Activated CD8-positive, alpha-beta T cell treated with anti-CD3 and anti-CD28 coated beads for 36 hours (primary cell): ENCODE results near the gene CMTM3. TPM values are rescaled to one million over a fixed set of nuclear protein-coding genes. Genes with fewer than 3 reads are reported as not detected.
A peak's percentile ranks its signal among the peaks of the same experiment; 100 is the strongest.

Experiments used
- ATAC-seq: fragments of 200-7000 bp; cut with Tn5 transposase; one replicate; pipeline ENCODE4 v1.10.0; 2021; ENCODE audit warnings: mild to moderate bottlenecking, moderate library complexity
- CTCF ChIA-PET: fragments of 350-600 bp; sonication (Branson Sonifier 250); formaldehyde crosslinking; loops from one replicate; lab custom pipeline; 2021; ENCODE audit warnings: antibody characterized with exemption; lab: Charles Lee
- POLR2A ChIA-PET: fragments of 350-600 bp; sonication (Branson Sonifier 250); formaldehyde crosslinking; loops from one replicate; lab custom pipeline; 2021; ENCODE audit warnings: antibody characterized with exemption; lab: Charles Lee
- DNase-seq: peaks from one replicate; pipeline ENCODE4 v3.0.0-alpha.2; 2020
- H3K27ac Mint-ChIP-seq: one replicate; pipeline ENCODE4 v1.8.0; 2021; ENCODE audit warnings: mild to moderate bottlenecking, mixed read lengths
- H3K27me3 Mint-ChIP-seq: one replicate; pipeline ENCODE4 v1.8.0; 2021; ENCODE audit warnings: mixed read lengths
- H3K36me3 Mint-ChIP-seq: one replicate; pipeline ENCODE4 v1.8.0; 2021; ENCODE audit warnings: low read depth, mixed read lengths
- H3K4me1 Mint-ChIP-seq: one replicate; pipeline ENCODE4 v1.8.0; 2021; ENCODE audit warnings: low read depth, mixed read lengths
- H3K4me3 Mint-ChIP-seq: one replicate; pipeline ENCODE4 v1.8.0; 2021; ENCODE audit warnings: mild to moderate bottlenecking, moderate library complexity, mixed read lengths
- H3K9me3 Mint-ChIP-seq: one replicate; pipeline ENCODE4 v1.8.0; 2021; ENCODE audit warnings: mixed read lengths
- intact Hi-C: fragments of 100-400 bp; cut with micrococcal nuclease; formaldehyde crosslinking; loops from one replicate; pipeline ENCODE4 v1.10.0; 2022
- total RNA-seq, 2 experiments: library from RNA; stranded (reverse); gene quantifications; one replicate each; pipeline ENCODE4 v1.2.3, GENCODE V29; 2021
- TF ChIP-seq, protein P1 (sequence below): fragments of 200-600 bp; IDR thresholded peaks from one replicate; pipeline ENCODE4 v1.8.0; 2022; ENCODE audit warnings: antibody characterized with exemption, mild to moderate bottlenecking

The CMTM3 gene
- total RNA-seq, 2 experiments from 2014 or later, result 48.0 to 49.4 TPM

DNA sequence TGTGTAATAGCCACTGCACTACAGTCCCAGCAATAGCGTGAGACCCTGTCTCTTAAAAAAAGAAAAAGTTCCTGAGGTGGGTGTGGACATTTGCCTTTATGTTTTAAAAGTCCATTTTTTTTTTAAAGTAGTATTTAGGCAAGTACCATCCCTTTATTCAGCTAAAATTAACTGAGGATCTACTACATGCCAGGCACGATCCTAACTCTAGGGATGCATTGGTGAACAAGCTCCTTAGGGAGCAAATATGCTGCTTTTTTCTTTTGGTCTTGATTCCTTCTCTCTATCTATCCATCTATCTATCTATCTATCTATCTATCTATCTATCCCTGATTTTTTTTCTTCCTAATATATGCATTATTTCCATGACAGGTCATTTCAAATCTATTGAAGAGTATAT lies 44.7 kb downstream of the CMTM3 start:
- TF ChIP-seq, protein P1, sequence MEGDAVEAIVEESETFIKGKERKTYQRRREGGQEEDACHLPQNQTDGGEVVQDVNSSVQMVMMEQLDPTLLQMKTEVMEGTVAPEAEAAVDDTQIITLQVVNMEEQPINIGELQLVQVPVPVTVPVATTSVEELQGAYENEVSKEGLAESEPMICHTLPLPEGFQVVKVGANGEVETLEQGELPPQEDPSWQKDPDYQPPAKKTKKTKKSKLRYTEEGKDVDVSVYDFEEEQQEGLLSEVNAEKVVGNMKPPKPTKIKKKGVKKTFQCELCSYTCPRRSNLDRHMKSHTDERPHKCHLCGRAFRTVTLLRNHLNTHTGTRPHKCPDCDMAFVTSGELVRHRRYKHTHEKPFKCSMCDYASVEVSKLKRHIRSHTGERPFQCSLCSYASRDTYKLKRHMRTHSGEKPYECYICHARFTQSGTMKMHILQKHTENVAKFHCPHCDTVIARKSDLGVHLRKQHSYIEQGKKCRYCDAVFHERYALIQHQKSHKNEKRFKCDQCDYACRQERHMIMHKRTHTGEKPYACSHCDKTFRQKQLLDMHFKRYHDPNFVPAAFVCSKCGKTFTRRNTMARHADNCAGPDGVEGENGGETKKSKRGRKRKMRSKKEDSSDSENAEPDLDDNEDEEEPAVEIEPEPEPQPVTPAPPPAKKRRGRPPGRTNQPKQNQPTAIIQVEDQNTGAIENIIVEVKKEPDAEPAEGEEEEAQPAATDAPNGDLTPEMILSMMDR, result no peak
- ATAC-seq (no peak), DNase-seq (no peak)
- Mint-ChIP-seq H3K36me3 (no peaks in the 10 kb centered on the region), H3K27me3 (no peaks in the 10 kb centered on the region), H3K4me3 (no peak overlapping the region), H3K27ac (no peak overlapping the region), H3K4me1 (peaks cover 16% of the 10 kb centered on the region), H3K9me3 (no peaks in the 10 kb centered on the region)
- ChIA-PET POLR2A (no interaction called here), CTCF (interaction anchor here (0.5 to 1.8 kb wide), 5 partner anchors 9 to 97 kb away, joined by 3 to 5 read pairs (median 4); partner anchors contain the start of gene CKLF)
- intact Hi-C loops, result no loop called here

DNA sequence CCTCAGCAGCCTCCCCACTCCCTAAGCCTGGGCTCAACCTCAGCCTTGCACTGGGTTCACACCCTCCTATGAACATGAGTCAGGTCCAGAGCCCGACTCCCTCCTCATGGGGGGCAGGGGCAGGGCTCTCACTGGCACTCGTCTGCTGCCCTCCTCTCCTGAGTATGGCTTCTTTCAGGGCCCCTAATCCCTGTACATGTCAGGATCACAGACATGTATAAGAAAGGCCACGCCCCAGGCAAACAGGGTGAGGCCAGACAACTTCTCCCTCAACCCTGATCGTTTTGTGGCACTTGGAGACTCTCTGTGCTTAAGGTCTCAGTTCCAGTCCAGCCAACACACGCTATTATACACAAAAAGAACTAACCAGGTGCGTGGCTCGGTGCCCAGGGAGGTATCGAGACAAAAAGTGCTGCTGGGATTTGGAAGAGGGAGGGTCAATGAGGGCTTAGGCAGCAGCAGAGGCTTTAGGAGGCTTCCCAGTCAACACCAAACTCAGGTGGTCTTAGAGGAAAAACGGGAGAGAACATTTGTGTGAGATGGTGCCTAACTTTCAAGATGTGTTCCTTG lies 45.2 kb downstream of the CMTM3 start:
- no peaks in the 10 kb centered on the region for H3K9me3 Mint-ChIP-seq
- peaks cover 16% of the 10 kb centered on the region for H3K4me1 Mint-ChIP-seq
- DNase-seq (no peak), ATAC-seq (no peak)
- POLR2A ChIA-PET, result no interaction called here
- CTCF ChIA-PET, result interaction anchor here (1.2 to 3.9 kb wide), 9 partner anchors 8 to 242 kb away, joined by 4 to 72 read pairs (median 14); no protein-coding TSS in a partner anchor
- H3K36me3 Mint-ChIP-seq, result no peaks in the 10 kb centered on the region
- intact Hi-C loops, result no loop called here
- no peak overlapping the region for H3K27ac Mint-ChIP-seq
- TF ChIP-seq, protein P1, result no peak
- H3K4me3 Mint-ChIP-seq, result no peak overlapping the region
- H3K27me3 Mint-ChIP-seq, result no peaks in the 10 kb centered on the region

DNA sequence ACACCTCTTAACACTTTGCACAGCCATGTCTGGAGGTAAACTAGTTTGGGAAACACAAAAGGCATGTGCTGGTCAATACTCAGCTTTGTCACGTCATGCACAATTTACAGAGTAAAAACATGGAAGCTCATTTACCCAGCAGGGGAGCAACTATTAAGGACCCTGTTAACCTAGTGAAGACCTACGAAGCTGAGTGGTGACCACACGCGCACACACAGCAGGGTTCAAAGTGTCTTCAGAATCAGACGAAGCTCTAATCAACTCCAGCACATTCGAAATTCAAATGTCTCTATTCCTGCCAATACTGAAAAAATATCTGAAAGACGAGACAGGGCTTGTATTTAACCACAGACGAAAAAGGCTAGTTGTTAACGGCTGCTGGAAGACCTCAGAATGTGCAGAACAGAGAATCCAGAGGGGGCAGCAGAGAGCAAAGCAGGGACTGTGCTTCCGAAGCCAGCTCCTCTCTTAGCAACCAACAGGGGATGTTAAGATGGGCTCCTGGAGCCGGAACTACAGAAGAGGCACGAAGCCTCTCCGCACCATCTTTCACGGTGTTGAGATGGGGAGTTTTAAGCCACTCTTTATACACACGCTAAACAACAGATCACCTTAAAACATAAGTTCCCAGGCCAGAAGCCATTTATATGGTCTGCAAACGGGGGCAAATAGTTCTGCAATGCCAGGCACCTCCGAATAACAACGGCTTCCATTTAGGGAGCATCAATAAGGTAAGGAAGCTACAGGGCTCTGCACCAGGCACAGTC lies 46.4 kb downstream of the CMTM3 start:
- POLR2A ChIA-PET, result interaction anchor here (0.6 to 1.5 kb wide), 2 partner anchors 88 to 213 kb away, joined by 3 to 4 read pairs; no protein-coding TSS in a partner anchor
- Mint-ChIP-seq H3K4me3 (peak overlapping the region; percentile 15), H3K9me3 (no peaks in the 10 kb centered on the region), H3K4me1 (peaks cover 16% of the 10 kb centered on the region), H3K36me3 (no peaks in the 10 kb centered on the region), H3K27ac (no peak overlapping the region), H3K27me3 (no peaks in the 10 kb centered on the region)
- TF ChIP-seq, protein P1, result peak; percentile 96
- ATAC-seq (peak; percentile 100), DNase-seq (peak; percentile 90)
- intact Hi-C loops, result no loop called here
- CTCF ChIA-PET, result interaction anchor here (0.7 to 3.9 kb wide), 55 partner anchors 8 to 309 kb away, joined by 3 to 72 read pairs (median 5); partner anchors contain the start of genes CMTM3, CMTM4, DYNC1LI2 and NAE1

DNA sequence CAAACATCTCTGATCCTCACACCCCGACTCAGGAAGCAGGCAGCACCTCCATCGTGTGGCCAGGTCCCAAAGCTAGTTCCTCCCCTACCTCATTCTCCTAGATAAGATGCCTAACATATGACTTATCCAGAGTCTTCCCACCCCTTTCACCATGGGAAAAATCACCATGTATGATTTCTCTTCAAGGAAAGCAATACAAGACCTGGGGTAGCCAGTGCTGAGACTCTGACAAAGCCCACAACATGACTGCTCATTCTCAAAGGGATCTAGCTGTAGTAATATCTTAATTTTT lies 46.9 kb downstream of the CMTM3 start:
- no peak for DNase-seq
- TF ChIP-seq, protein P1, result no peak
- POLR2A ChIA-PET, result interaction anchor here (0.6 to 1.5 kb wide), 2 partner anchors 87 to 212 kb away, joined by 3 to 4 read pairs; no protein-coding TSS in a partner anchor
- H3K36me3 Mint-ChIP-seq, result no peaks in the 10 kb centered on the region
- H3K4me1 Mint-ChIP-seq, result peaks cover 16% of the 10 kb centered on the region
- H3K27ac Mint-ChIP-seq, result no peak overlapping the region
- ATAC-seq, result no peak
- H3K4me3 Mint-ChIP-seq, result peak overlapping the region; percentile 15
- no peaks in the 10 kb centered on the region for H3K9me3 Mint-ChIP-seq
- H3K27me3 Mint-ChIP-seq, result no peaks in the 10 kb centered on the region
- intact Hi-C loops, result no loop called here
- CTCF ChIA-PET, result interaction anchor here (0.7 to 3.9 kb wide), 47 partner anchors 9 to 309 kb away, joined by 3 to 72 read pairs (median 6); partner anchors contain the start of genes CMTM3, CMTM4, DYNC1LI2 and NAE1

DNA sequence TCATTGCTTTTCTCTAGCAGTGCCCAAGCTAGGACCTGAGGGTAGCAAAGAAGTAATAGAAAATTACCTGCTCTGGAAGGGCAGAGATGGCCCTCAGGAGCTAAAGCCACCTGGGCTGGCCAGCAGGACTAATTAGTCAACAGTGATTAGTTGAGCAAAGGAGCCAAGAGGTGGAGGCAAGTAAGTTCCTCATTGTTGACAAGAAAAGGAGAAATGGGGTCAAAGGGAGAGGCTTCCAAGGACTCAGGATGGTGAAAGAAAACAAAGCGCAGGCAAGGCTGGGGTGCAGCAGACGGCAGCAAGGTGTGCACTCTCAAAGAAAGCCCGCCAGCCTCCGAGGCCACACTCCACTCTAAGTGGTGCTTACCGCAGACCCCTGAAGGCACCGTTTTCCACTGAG lies 47.5 kb downstream of the CMTM3 start:
- TF ChIP-seq, protein P1, result no peak
- CTCF ChIA-PET, result interaction anchor here (0.6 to 3.9 kb wide), 26 partner anchors 9 to 310 kb away, joined by 3 to 72 read pairs (median 6); partner anchors contain the start of genes CMTM4 and DYNC1LI2
- no peak overlapping the region for H3K27ac Mint-ChIP-seq
- no peak for DNase-seq
- no peak for ATAC-seq
- POLR2A ChIA-PET, result no interaction called here
- H3K4me1 Mint-ChIP-seq, result peaks cover 16% of the 10 kb centered on the region
- intact Hi-C loops, result no loop called here
- no peaks in the 10 kb centered on the region for H3K9me3 Mint-ChIP-seq
- H3K27me3 Mint-ChIP-seq, result no peaks in the 10 kb centered on the region
- no peaks in the 10 kb centered on the region for H3K36me3 Mint-ChIP-seq
- no peak overlapping the region for H3K4me3 Mint-ChIP-seq
